ENCODE measurements around the gene PIN1. TPM values are rescaled to one million over a fixed set of nuclear protein-coding genes. Genes with fewer than 3 reads are reported as not detected.

The PIN1 gene
- total RNA-seq, 1 experiment from 2014 or later, result 273 TPM

DNA sequence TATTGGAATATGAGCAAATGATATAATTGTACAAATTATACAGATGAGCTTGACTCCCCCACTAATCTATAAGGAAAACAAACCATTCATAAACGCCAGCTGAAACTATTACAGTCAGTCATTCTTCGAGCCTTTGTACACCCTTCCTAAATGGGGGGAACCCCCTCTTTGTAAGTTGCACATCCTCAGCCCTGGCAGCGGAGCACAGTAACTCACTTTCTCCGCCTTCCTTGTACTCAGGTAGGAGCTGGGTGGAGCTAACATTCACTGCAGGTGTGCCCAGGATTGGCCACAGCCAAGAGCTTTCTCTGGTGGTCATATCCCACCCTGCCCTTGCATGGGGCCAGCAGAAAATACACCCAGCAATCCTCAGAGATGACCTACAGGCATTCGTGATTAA, 28.6 kb downstream of the PIN1 start:
- H3K36me3 ChIP-seq, result no peaks in the 10 kb centered on the region
- DNase-seq, result no peak
- peaks cover 4% of the 10 kb centered on the region; the same call in 1 of the 2 replicates for H3K27me3 ChIP-seq
- H3K9me3 ChIP-seq, result no peaks in the 10 kb centered on the region
- no peak overlapping the region for H3K4me3 ChIP-seq

- peaks cover 4% of the 10 kb centered on the region; the same call in 1 of the 2 replicates for H3K27me3 ChIP-seq
- no peak overlapping the region for H3K4me3 ChIP-seq
- DNase-seq, result no peak
- no peaks in the 10 kb centered on the region for H3K9me3 ChIP-seq
- no peaks in the 10 kb centered on the region for H3K36me3 ChIP-seq
These were observed 30.8 kb downstream of the PIN1 start for GRCh38 chr19:9865732-9866501.

- DNase-seq, result no peak
- H3K27me3 ChIP-seq, result peaks cover 4% of the 10 kb centered on the region; the same call in 1 of the 2 replicates
- H3K36me3 ChIP-seq, result no peaks in the 10 kb centered on the region
- H3K4me3 ChIP-seq, result no peak overlapping the region
- H3K9me3 ChIP-seq, result no peaks in the 10 kb centered on the region
These were observed 34.0 kb downstream of the PIN1 start for GRCh38 chr19:9868983-9869617.

- DNase-seq, result no peak
- Histone ChIP-seq H3K9me3 (no peaks in the 10 kb centered on the region), H3K4me3 (no peak overlapping the region), H3K27me3 (peaks cover 2% of the 10 kb centered on the region; the same call in 1 of the 2 replicates), H3K36me3 (no peaks in the 10 kb centered on the region)
These were observed 36.7 kb downstream of the PIN1 start for GRCh38 chr19:9871626-9872338.

- Histone ChIP-seq H3K4me3 (no peak overlapping the region), H3K9me3 (peaks cover 6% of the 10 kb centered on the region), H3K27me3 (peaks cover 2% of the 10 kb centered on the region; the same call in 1 of the 2 replicates), H3K36me3 (no peaks in the 10 kb centered on the region)
- no peak for DNase-seq
These were observed 37.6 kb downstream of the PIN1 start for GRCh38 chr19:9872618-9873242.

DNA sequence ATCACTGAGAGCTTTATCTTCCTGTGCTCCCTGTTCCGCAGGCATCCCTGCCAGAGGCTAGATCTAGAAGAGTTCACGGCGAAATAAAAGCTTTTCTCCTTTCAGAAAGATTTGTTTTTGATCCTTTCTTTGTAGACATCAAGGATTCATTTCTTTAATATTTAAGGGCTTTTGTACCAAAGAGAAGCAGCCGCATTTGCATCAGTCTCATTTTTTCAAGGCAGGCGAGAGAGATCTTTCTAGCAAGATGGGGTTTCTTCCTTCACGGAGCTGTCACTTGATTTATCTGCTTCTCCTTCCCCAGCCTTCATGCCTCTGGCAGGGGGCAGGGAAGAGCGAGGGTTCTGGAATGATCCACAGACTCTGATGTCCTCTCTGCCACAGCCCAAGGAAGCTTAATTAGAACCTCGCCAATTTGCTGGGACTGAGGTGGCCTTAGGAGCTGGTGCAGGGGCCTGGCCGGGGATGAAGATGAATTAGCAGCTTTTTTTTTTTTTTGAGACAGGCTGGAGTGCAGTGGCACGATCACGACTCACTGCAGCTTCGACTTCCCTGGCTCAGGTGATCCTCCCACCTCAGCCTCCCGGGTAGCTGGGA, 40.0 kb downstream of the PIN1 start:
- H3K36me3 ChIP-seq, result no peaks in the 10 kb centered on the region
- no peaks in the 10 kb centered on the region for H3K27me3 ChIP-seq
- H3K4me3 ChIP-seq, result no peak overlapping the region
- H3K9me3 ChIP-seq, result peaks cover 9% of the 10 kb centered on the region
- DNase-seq, result no peak

DNA sequence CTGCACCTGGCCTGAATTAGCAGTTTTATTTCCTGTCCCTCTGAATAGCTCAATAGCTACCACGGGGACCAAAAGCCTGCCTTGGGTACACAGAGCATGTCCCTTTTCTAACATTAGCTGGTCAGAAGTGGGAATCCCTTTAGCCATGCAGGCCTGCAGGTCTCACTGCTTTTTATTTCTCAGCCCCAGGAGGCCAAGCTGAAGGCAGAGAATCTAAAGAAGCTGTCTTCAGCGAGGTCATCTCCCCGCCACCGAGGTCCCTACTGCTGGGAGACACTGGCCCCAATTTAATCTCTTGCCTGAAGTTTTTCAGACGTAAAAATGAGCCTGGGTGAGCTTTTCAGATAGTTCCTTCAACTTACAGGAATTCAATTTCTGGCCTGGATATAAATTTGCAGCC, 40.7 kb downstream of the PIN1 start:
- Histone ChIP-seq H3K4me3 (no peak overlapping the region), H3K9me3 (peaks cover 9% of the 10 kb centered on the region), H3K27me3 (no peaks in the 10 kb centered on the region), H3K36me3 (no peaks in the 10 kb centered on the region)
- DNase-seq, result no peak

- Histone ChIP-seq H3K36me3 (no peaks in the 10 kb centered on the region), H3K9me3 (peaks cover 9% of the 10 kb centered on the region), H3K27me3 (no peaks in the 10 kb centered on the region), H3K4me3 (no peak overlapping the region)
- peak; percentile 49 for DNase-seq
These were observed 42.8 kb downstream of the PIN1 start for GRCh38 chr19:9877780-9878510.

DNA sequence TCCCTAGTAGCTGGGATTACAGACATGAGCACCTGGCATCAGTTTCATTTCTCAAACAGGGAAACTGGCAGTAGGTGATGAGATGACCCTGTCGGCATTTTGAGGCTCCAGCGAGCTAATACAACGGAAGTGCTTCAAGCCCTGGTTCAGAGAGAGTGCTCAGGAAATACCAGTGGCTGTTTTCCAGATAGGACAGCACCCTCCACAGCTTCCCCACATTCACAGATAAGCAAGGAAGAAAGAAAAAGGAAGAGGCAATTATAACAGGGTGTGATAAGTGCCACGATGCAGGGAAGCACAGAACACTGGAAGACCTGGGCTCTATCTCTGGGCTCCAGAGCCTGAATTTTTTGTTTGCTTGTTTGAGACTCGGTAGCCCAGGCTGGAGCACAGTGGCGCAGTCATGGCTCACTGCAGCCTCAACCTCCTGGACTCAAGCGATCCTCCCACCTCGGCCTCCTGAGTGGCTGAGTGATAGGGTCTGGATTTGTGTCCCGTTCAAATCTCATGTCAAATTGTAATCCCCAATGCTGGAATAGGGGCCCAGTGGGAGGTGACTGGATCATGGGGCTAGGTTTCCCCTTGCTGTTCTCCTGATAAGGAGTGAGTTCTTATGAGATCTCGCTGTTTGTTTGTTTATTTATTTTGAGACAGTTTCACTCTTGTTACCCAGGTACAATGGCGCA, 43.5 kb downstream of the PIN1 start:
- no peak overlapping the region for H3K4me3 ChIP-seq
- H3K36me3 ChIP-seq, result no peaks in the 10 kb centered on the region
- no peak for DNase-seq
- peaks cover 9% of the 10 kb centered on the region for H3K9me3 ChIP-seq
- no peaks in the 10 kb centered on the region for H3K27me3 ChIP-seq

GRCh38 chr19:9881720-9882119, 46.6 kb downstream of the PIN1 start:
- H3K9me3 ChIP-seq, result peaks cover 9% of the 10 kb centered on the region
- DNase-seq, result peak; percentile 45

DNA sequence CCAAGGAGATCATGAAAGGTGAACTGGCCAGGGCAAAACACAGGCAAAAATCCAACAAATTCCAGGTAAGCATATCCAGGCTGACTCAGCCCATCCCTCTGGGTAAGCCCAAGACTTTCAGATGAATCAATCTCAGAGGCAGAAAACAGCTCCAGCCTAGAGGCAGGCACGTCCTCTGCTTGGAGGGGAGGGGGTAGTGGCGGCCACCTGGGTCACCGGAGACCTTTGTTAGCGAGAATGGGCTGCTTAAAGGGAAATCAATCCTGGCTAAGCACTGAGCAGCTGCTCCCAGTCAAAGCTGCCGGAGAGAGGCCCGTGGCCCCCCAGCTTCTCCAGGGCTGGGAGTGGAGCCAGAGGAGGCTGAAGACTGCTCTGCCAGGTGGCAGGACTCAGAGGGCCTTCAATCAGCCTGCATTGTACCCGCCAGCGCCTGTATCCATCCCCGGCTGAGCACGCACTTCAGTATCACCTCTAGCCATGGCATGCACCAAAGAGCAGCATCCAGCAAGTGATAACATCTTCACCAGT, 48.2 kb downstream of the PIN1 start:
- no peaks in the 10 kb centered on the region; the same call in 1 of the 2 replicates for H3K9me3 ChIP-seq
- H3K4me3 ChIP-seq, result no peak overlapping the region
- H3K36me3 ChIP-seq, result no peaks in the 10 kb centered on the region
- no peak for DNase-seq
- peaks cover 10% of the 10 kb centered on the region for H3K27me3 ChIP-seq

More at GRCh38 chr19:9881720-9882119, 46.6 kb downstream of the PIN1 start:
- H3K36me3 ChIP-seq, result no peaks in the 10 kb centered on the region
- peaks cover 2% of the 10 kb centered on the region; the same call in 1 of the 2 replicates for H3K27me3 ChIP-seq
- H3K4me3 ChIP-seq, result no peak overlapping the region

DNA sequence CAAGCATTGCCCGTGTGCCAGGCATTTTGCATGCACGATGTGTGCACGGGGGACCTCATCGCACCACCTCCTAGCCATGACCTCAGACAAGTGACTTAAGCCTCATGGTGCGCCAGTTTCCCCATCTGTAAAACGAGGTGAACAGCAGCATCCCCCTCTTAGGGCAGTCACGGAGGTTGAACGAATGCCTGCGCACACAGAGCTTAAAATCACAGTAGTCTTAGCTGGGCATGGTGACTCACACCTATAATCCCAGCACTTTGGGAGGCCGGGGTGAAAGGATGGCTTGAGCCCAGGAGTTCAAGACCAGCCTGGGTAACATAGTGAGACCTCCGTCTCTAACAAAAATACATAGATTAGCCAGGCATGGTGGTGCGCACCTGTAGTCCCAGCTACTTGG, 48.6 kb downstream of the PIN1 start:
- DNase-seq, result peak; percentile 54
- no peak overlapping the region for H3K4me3 ChIP-seq
- peaks cover 10% of the 10 kb centered on the region for H3K27me3 ChIP-seq
- no peaks in the 10 kb centered on the region; the same call in 1 of the 2 replicates for H3K9me3 ChIP-seq
- no peaks in the 10 kb centered on the region for H3K36me3 ChIP-seq

DNA sequence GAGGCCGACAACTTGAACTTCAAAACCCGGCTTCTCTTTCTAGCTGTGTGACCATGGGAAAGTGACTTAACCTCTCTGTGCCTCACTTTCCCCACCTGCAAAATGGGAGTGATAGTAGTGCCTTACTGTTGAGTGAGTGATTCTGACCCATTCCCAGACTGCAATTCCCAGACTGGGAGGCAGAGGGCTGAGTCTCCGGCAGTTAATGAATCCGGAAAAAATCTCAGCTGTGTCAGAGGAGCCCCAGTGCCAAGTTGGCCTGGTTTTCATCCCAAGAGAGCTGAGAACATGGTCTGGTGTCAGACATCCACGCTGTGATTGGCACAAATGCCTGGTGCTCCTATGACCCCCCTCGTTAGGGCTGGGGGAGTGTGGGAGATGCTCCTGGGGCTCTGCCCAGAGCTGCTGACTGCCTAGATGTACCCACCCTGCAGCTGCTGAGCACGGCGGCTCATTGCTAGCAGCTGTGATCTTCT, 50.0 kb downstream of the PIN1 start:
- Histone ChIP-seq H3K36me3 (no peaks in the 10 kb centered on the region), H3K9me3 (no peaks in the 10 kb centered on the region; the same call in 1 of the 2 replicates), H3K27me3 (peaks cover 15% of the 10 kb centered on the region), H3K4me3 (no peak overlapping the region)
- DNase-seq, result peak; percentile 90

DNA sequence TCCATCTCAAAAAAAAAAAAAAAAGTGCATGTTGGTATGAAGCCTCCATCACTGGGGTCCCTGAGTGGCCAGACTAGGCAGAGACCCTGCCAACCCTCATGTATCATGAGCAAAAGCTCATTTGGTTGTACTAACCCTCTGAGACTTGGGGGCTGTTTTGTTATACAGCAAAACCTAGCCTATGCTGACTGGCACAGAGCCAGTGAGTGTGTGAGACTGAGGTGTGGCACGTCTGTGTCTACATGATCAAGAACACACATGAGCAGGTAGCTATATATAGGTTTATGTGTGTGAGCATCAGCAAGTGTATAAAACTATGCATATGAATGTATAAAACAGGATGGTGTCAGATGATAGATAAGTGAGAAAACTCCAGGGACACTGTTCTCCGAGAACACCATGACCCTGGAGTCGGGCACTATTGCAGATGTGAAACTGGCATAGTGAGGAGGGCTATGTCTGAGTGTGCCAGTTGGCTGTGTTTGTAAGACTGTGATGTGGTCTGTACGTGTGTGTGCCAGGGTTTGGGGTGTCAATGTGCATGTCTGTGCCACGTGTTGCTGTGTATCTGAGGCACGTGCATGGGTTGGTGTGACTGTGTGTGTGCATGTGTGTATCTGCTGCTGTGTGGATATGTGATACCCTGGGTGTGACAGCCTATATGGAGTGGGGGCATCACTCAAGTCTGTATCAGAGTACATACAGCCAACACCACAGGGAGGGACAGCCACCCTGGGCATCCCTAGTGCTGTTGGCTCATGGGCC, 56.7 kb downstream of the PIN1 start:
- no peak for DNase-seq
- Histone ChIP-seq H3K27me3 (peaks cover 12% of the 10 kb centered on the region), H3K36me3 (no peaks in the 10 kb centered on the region), H3K9me3 (no peaks in the 10 kb centered on the region), H3K4me3 (no peak overlapping the region)

Data from MG63 (cell line).